ENCODE measurements around the gene CIROP.

DNA sequence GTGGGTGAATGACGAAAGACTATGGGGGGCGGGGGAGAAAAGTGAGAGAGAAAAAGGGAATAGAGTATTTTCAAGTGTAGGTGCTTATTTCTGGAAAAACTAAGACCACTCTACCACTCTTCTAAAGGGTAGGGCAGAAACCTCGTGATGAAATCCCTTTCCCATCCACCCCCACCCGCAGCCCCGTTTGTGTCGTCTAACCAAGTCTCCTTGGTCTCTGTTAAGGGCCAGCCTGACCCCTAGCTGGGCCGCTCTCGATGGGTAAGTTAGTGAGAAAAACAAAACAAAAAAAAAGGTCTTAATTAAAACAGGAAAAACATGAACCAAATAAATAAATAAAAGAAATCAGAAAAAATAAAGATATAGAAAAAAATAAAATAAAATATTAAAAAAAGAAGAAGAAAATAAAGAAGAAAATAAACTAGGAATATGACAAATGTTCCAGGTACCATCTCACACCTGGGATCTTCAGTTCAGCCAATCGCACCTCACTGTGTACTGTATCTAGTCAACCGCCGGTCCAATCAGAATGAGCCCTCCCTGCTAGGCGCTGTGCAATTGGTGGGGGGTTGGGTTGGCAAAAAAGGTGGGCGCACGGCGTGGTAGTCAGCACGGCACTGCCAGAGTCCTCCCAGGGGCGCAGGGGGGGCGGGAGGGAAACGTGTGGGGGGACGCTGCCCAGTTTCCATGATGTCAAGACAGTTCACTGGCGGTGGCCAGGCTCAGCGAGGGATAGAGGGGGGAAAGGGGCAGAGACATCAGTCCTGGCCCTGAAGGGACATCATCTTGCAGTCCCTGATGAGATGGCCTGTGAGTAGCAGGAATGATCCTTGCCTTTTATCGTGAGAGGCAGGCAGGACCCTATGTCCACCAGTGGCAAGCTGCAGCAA lies 37.7 kb downstream of the CIROP start:
- TF ChIP-seq, protein P1, sequence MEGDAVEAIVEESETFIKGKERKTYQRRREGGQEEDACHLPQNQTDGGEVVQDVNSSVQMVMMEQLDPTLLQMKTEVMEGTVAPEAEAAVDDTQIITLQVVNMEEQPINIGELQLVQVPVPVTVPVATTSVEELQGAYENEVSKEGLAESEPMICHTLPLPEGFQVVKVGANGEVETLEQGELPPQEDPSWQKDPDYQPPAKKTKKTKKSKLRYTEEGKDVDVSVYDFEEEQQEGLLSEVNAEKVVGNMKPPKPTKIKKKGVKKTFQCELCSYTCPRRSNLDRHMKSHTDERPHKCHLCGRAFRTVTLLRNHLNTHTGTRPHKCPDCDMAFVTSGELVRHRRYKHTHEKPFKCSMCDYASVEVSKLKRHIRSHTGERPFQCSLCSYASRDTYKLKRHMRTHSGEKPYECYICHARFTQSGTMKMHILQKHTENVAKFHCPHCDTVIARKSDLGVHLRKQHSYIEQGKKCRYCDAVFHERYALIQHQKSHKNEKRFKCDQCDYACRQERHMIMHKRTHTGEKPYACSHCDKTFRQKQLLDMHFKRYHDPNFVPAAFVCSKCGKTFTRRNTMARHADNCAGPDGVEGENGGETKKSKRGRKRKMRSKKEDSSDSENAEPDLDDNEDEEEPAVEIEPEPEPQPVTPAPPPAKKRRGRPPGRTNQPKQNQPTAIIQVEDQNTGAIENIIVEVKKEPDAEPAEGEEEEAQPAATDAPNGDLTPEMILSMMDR (IDR thresholded peaks at IDR 0.05): no peak
- no peak for TF ChIP-seq POLR2A (IDR thresholded peaks at IDR 0.05)

All from heart left ventricle (tissue), 13 donors.